Cardiac fibroblast (primary cell): ENCODE results near the gene GPR55.

ENCODE experiments used
- DNase-seq, 2 donors: peaks; one replicate each; pipeline versions ENCODE4 v3.0.0 to v3.0.0-alpha.2; 2010; ENCODE audit warnings: low read depth in 2 of 2
- H3K4me3 ChIP-seq, 2 donors: replicated peaks in 1 of 2; 1 replicate in 1 of 2; 2 replicates in 1 of 2; pipeline ENCODE4 v1.5.1; 2011; ENCODE audit warnings: low read depth in 2 of 2, low read length in 2 of 2, mild to moderate bottlenecking in 2 of 2, moderate library complexity in 1 of 2
- CTCF ChIP-seq: IDR thresholded peaks from one replicate; pipeline ENCODE4 v1.5.1; 2011; ENCODE audit warnings: low read depth, mild to moderate bottlenecking, low read length, inconsistent platforms

Gene GPR55

DNA sequence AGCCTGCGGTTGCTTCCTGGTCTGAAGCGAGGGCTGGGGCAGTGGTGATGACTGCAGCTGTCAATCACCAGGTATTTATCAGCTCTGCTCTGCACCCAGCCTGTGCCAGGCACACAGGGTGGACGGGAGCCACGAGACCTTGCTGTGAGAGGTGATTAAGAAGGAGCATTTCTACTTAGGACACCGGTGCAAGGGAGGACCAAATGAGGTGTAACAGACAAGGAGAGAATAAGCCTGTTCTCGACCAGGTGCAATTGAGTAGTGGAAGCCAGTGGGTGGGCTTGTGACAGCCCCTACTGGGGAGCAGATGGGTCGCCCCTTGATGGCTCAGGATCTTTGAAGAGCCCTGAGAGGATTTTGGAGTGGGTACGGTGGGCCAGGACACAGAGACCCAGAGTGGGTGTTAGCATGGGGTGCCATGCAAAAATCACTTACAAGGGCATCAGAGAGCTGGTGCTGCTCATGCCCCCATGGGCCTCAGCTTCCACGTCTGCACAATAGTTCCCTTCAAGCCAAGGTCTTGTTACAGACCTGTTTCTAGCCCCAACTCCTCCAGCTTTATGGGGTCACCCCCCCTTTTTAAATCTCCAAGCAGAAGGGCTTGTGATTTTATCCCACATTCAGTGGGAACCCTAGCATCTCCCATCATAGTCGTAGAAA, 24.6 kb downstream of the GPR55 start:
- no peak for DNase-seq
- no peak for TF ChIP-seq CTCF
- H3K4me3 ChIP-seq: no peak overlapping the region

- TF ChIP-seq CTCF: no peak
- no peak overlapping the region for H3K4me3 ChIP-seq
- no peak for DNase-seq
Observed at GRCh38 chr2:230899786-230900185, 25.3 kb downstream of the GPR55 start.

DNA sequence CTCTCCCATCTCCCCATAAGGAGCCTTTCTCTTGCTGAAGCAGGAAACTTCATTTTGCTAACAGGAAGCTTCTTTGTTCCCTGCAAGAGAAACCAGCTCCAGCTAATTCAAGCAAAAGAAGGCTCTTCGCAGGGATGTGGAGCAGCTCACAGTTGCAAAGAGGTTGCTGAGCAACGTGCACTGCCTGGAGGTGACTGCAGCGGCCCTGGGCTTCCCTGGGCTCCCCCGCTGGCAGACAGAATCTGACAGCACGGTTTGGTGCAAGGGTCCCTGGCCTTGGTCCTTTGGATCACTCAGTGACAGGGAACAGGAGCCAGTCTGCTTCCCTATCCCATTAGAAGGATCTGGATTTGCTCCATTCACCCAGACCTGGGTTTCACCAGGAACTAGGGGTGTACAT, 25.8 kb downstream of the GPR55 start:
- no peak overlapping the region for H3K4me3 ChIP-seq
- no peak for TF ChIP-seq CTCF
- no peak for DNase-seq

DNA sequence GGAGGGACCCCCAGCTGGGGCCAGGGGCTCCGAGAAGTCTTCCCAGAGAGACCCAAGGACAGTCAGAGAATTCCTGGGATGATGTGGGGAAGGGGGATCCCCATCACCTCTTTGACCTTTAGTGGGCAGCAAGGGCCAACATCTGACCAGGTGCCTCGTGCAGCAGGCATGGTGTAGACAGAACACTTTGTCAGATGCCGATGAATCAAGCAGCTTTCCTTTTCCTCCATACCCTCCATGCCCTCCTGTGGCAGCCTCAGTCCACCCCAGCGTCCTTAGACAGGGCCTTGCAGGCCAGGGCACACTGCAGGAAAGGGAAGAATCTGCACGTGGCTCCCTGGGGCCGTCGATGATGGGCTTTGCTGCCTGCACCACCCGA, 26.3 kb downstream of the GPR55 start:
- no peak for TF ChIP-seq CTCF
- no peak overlapping the region for H3K4me3 ChIP-seq
- DNase-seq: no peak

GRCh38 chr2:230898016-230898712, 26.9 kb downstream of the GPR55 start:
- DNase-seq: no peak
- no peak for TF ChIP-seq CTCF
- H3K4me3 ChIP-seq: no peak overlapping the region

- no peak for DNase-seq
- H3K4me3 ChIP-seq: no peak overlapping the region
- no peak for TF ChIP-seq CTCF
Observed at GRCh38 chr2:230896346-230897115, 28.5 kb downstream of the GPR55 start.
